ENCODE results near the gene AVPR2.

AVPR2 gene

DNA sequence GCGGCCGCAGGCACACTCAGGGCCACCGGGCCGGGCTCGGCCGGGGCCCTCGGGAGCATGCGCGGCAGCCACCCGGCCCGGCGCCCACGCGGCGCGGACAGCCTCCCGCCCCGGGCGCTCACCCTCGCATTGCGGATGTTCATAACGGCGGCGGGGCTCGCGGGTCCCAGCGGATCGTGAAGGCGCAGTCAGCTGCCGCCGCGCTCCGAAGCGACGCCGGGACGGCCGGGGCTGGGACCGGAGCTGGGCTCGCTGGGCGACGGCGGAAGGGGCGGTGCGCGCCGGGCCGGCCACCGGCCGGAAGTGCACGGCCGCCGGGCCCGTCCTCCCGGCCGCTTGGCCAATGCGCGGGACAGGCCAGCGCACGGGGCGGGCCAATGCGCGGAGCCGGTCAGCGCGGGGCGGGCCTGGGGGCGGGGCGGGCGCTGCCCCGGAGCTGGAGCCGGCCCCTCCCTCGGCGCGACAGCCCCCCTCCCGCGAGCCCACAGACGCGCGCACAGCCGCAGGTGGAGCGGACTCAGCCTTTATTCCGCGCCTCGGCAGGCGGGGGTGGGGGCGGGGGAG is 30.4 kb downstream of the AVPR2 start, which contains the start of gene NAA10:
TSS of gene NAA10 (minus strand) at position 276 of the 564 bp plus-strand sequence. CDS start at position 143, 133 bp downstream.
- DNase-seq, result peak; percentile 3 to 82

GRCh38 chrX:153935326-153935851 is 30.9 kb downstream of the AVPR2 start:
- no peak for DNase-seq

DNA sequence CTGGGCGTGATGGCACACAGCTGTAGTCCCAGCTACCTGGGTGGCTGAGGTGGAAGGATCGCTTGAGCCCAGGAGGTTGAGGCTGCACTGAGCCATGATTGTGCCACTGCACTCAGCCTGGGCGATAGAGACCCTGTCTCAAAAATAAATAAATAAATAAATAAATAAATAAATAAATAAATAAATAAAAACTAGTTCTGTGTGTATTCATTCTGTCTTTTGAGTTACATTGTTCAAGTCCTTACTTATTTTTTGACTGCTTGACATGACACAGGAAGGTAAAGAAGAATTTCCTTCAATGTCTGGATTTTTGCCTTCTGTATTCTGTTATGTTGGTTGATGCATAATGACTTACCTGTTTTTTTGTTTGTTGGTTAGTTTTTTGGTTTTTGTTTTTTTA is 32.6 kb downstream of the AVPR2 start:
- DNase-seq, result no peak

GRCh38 chrX:153938226-153938786 is 33.8 kb downstream of the AVPR2 start:
- DNase-seq, result no peak

DNA sequence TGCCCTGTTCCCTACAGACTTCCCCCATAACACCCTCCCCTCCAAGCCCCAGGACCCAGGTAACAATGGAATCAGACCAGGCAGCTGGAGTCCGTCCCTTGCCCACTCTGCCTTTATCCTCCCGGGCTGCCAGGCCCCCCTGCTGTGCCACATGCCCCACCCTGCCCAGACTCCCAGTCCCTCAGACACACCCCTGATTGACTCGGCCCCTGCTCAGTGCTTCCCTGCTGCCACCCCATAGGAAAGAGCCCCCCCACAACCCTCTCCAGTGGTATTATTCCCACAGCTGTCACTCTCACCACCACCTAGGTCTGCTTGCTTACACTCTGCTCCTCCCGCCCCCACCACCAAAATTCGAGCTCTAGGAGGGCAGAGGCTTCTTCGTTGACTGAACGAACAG is 35.1 kb downstream of the AVPR2 start:
- DNase-seq, result no peak

- no peak for DNase-seq
Observed at GRCh38 chrX:153941336-153942252, 37.1 kb downstream of the AVPR2 start.

DNA sequence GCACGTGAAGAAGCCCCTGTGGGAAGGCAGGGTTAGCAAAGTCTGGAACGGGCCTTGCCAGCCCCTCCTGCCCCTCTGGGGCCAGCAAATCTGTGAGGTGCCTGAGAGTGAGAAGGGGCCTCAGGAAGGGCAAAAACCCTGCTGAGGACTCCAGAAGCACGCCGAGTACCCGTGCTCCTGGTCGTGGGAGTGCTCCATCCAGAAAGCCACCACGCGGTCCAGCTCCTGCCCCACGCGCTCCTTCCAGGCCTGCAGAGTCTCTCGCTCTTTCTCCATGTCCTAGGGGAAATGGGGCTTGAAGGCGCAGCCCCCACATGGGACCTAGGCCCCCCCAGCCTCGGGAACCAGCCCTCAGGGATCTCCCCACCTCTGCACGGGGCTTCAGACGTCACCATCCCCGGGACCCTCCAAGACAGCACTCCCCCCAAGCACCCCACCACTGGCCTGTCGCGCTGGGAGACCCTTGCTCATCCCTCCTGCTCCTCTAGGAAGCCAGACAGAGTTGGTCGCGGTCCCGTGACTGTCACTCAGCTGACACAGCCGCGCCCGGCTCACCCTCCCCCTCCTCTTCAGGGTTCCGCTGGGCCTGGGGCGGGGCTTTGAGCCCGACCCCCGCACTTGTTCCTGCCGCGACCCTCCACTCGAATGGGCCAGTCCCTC is 39.8 kb downstream of the AVPR2 start, which contains the start of gene RENBP:
TSS of gene RENBP (minus strand) at position 504 of the 660 bp plus-strand sequence. CDS start at position 471, 33 bp downstream.
- DNase-seq, result no peak

DNA sequence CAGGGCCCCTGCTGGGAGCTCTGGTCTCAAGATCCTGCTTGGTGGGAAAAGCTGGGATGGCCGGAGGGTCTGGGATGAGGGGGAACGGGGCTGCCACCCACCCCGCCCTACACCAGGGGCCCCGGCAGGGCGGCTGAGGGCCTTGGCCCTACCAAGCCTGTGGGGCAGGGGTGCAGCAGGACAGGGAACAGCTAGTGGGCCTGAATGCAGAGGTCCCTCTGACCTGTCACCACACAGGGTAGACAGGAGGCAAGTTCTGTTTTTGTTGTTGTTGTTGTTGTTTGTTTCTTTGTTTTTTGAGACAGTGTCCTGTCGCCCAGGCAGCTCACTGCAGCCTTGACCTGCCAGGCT is 40.3 kb downstream of the AVPR2 start:
- DNase-seq, result no peak

DNA sequence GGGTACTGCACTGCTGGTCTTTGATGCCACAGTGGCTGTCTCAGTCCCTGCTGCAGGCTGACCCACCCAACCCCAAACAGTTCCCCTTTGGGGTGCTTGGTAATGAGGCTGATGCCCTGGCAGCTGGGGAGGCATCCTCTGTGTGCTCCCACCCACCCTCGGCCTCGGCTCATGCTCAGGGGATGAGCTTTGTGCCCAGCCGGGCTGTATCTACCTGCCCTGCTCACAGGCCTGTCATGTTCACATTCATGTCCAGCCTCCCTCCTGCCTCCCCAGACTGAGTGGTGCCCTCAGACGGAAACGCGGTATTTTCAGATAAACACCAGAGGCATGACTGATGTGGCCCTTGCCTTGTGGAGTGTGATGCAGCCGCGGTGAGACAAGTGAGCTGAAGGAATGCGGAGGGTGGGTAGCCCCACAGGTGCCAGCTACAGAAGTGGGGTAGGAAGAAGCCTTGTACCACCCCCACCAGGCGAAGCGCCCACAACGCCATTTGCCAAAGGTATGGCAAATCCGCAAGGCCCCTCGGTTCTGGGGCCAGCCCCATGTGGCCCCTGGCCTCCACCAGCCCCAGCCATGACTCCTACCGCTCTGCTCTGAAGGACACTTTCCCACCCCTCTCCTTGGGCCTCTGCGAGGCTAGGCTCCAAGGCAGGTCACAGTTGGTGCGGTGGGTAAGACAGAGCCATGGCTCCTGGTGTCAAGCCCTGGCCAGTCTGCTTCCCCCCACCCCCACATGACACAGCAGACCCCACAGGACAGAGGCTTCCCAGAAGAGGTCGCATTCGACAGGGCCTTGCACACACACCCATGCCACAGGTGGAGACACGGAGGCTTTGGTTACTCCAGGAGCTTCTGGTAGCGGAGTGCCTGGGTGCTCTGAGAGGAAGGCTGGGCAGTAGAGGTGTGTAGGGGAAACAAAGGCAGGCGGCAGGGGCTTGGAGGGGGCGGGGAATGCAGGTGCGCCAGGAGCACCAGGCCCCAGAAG is 41.8 kb downstream of the AVPR2 start:
- DNase-seq, result no peak

GRCh38 chrX:153947009-153947769 is 42.7 kb downstream of the AVPR2 start:
- peak; percentile 16 to 74 for DNase-seq

DNA sequence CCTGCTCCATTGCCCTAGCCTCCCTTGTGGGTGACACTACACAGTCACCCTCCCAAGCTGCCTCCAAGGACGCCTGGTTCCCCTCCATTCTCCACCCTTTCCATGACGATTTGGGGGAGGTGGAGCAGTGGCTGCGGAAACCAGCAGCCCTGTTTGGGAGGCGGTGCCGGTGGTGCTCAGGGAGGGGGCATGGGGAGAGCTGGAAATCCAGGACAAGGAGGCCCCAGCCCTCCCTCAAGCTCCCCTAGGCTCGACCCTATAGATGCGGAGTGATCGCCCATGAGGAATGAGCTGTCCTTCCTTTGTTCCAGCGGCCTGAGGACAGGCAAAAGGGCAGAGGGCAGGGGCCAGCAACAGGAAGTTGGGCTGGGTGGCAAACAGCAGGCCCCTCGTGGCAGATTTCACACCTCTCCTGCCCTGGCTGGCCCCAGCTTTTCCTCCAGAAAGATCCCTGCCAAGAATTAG is 43.6 kb downstream of the AVPR2 start:
- DNase-seq, result no peak

DNA sequence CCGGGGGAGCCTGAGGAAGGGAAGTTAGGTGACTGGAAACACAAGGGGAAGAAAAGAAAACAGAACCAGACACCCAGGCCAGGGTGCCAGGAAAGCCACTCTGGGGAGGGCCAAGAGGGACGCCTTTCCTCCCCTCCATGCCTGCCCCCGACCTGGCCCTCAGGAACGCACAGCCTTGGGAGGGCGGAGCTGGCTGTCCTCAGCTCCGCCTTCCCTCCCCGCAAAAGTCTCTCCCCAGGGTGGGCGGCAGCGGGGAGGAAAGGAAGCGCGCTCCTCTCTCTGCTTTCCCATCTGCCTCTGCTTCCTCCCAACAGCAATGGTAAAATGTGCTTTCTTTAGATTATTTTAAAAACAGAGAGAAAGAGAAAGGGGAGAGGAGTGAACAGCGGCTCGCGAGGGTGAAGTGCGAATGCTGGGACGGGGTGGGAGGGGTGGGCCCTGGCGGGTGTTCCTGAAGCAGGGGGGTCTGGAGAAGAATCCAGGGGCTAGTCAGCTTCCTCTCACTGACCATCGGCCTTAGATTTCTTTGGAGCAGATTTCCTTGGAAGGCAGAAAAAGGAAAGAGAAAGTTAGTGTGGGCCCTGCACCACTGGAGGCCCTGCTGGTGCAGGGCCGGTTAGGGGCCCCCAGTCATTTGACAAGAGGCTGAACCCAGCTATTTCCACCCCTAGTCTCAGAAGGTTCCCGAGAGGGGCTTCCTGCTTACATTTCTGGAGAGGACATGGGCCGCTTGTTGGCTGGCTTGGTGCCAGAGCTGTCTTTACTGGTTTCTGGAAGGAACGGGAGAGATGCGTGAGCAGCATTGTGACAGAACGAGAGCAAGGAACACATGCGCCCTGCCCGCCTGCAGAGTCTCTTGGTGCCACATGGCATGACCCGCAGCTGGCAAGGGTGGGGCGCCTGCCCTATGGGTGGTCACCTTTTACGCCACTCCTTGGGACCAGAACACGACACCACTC is 44.7 kb downstream of the AVPR2 start:
- DNase-seq, result no peak

DNA sequence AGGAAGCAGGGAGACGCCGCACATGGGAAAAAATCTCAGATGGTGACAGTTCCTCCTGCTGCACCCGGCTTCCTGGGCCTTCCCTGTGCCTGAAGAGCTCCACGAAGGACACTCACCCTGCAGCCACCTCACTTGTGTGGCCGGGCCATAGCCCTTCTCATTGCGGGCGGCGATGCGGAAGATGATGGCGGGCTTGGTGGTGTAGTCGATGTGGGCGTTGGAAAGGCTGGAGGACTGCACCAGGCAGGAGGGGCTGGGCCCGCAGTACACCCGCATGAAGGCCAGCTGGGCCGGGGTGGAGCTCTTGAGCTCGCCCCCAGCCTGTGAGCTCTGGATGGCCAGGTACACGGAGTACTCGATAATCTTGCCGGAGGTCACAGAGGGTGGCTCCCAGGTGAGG is 45.7 kb downstream of the AVPR2 start:
- DNase-seq, result no peak

DNA sequence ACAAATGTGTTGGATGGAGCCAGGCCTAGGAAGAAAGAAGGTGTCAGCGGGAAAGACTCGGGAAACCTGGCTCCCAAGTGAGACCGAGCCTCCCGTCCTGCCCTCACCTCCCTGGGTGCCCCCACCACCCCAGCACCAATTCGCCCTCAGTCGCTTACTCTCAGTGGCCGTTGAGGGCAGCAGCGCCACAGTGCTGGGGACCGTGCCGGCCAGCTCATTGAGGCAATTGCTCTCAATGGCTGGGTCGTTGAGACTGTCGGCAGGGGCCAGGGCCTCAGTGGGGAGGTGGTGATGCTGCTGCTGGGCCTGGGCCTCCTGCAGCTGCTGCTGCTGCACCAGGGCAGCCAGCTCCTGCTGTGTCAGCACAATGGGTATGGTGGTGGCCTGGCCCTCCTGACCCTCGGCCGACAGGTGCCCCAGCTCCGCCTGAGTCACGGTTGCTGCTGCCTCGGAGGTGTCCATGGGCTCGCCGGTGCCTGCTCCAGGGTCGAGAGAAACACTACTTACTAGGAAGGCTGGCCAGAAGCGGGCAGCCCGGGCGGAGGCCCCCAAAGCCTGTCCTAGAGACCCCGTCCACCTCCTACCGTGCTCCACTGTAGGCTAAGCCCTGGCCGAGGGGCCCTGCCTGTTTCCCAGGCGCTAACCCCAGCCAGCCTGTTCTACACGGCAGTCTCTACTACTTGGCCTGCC is 47.4 kb downstream of the AVPR2 start:
- DNase-seq, result no peak

DNA sequence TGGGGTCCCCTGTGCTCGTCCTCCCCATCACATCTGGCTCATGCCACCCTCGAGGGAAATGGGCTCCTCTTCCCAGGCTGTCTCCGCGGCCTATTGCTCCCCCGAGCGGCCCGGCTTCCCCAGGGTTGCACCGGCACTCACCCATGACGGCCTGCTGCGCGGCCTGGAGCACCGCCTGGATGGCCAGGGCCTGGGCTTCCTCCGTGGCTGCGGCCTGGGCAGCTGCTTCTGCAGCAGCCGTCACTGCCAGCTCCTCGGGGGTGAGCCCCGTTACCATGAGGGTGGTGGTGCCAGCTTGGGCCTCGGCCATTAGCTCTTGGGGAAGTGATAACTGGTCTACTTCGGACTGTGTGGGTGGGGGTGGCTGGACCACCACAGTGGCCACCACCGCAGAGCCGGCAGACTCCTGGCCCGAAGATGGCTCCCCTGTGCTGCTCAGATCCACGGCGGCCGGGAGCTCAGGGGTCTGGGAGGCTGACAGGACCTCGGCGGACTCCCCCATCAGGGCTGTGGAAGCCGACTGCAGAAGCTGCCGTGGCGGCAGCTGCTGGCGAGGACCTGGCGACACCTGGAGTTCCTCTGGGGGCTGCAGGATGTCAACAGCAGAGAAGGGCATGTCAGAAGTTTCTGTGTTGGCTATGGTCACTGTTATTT is 48.0 kb downstream of the AVPR2 start:
- no peak for DNase-seq

- peak in 1 of 2 experiments; percentile 58 for DNase-seq
Observed at GRCh38 chrX:153953342-153953830, 48.9 kb downstream of the AVPR2 start.

DNA sequence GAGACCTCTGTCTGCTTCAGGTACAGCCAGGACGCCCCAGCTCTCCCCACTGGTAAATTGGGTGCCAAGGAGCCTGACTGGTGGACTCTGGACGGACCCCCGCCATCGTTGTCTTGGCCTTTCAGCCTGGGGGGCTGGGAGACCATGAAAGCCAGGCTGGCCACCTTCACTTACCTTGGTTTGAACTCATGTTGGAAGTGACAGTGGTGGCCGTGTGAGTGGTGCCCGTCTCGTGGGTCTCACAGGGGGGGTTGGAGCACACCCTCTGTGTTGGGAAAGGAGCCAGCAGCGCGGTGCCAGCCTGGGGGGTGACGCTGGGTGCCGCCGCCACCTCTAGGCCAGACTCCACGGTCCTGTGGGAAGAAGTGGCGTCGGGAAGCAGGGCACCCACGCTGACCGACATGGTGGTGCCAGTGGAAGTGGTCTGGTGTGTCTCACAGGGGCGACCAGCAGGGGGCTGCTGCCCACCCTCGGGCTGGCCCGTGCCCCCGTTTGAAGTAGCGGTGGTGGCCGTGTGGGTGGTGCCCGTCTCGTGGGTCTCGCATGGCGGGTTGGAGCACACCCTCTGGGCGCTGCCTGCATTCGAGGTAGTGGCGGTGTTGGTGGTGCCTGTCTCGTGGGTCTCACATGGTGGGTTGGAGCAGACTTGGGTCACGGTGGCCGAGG is 49.6 kb downstream of the AVPR2 start:
- DNase-seq, result no peak
